Natural killer cell (primary cell): Measurements from ENCODE around the gene PTH1R. TPM values are rescaled to one million over a fixed set of nuclear protein-coding genes. Genes with fewer than 3 reads are reported as not detected.
A peak's percentile ranks its signal among the peaks of the same experiment; 100 is the strongest.

ENCODE experiments used
- ATAC-seq, 3 donors: fragments of 150-1000 bp in 2 of 3; fragments of 200-7000 bp in 1 of 3; cut with Tn5 transposase; 1 replicate in 1 of 3; 2 replicates in 2 of 3; pipeline ENCODE4 v1.10.0; 2021; ENCODE audit warnings: mild to moderate bottlenecking in 2 of 3, moderate library complexity in 2 of 3
- DNase-seq, 2 donors: peaks; one replicate each; pipeline versions ENCODE4 v3.0.0 to v3.0.0-alpha.2; 2013 to 2021; ENCODE audit warnings: mixed read lengths in 1 of 2
- H3K27ac ChIP-seq: one replicate; pipeline ENCODE4 v1.5.1; 2013; ENCODE audit warnings: mild to moderate bottlenecking, low read length
- H3K27me3 ChIP-seq: one replicate; pipeline ENCODE4 v1.6.1; 2013; ENCODE audit warnings: low read length; ENCODE audit not compliant: control insufficient read depth, insufficient read depth
- H3K36me3 ChIP-seq: one replicate; pipeline ENCODE4 v1.6.1; 2013; ENCODE audit warnings: low read length; ENCODE audit not compliant: control insufficient read depth, insufficient read depth
- H3K4me1 ChIP-seq: one replicate; pipeline ENCODE4 v1.6.1; 2013; ENCODE audit warnings: low read length; ENCODE audit not compliant: control insufficient read depth, insufficient read depth
- H3K4me3 ChIP-seq: one replicate; pipeline ENCODE4 v1.5.1; 2013; ENCODE audit warnings: low read length
- H3K9me3 ChIP-seq: one replicate; pipeline ENCODE4 v1.6.1; 2013; ENCODE audit warnings: low read length; ENCODE audit not compliant: control insufficient read depth, insufficient read depth
- H3K27ac Mint-ChIP-seq, 2 donors: one replicate each; pipeline ENCODE4 v1.8.0; 2022; ENCODE audit warnings: mild to moderate bottlenecking in 2 of 2, mixed read lengths in 2 of 2, moderate library complexity in 1 of 2
- H3K27me3 Mint-ChIP-seq, 2 donors: one replicate each; pipeline ENCODE4 v1.8.0; 2022; ENCODE audit warnings: low read depth in 2 of 2, mixed read lengths in 2 of 2
- H3K36me3 Mint-ChIP-seq: one replicate; pipeline ENCODE4 v1.8.0; 2022; ENCODE audit warnings: mixed read lengths
- H3K4me1 Mint-ChIP-seq, 2 donors: one replicate each; pipeline ENCODE4 v1.8.0; 2022; ENCODE audit warnings: mixed read lengths in 2 of 2
- H3K4me3 Mint-ChIP-seq: one replicate; pipeline ENCODE4 v1.8.0; 2022; ENCODE audit warnings: mild to moderate bottlenecking, moderate library complexity, mixed read lengths
- H3K9me3 Mint-ChIP-seq, 2 donors: one replicate each; pipeline ENCODE4 v1.8.0; 2022; ENCODE audit warnings: mixed read lengths in 2 of 2
- CTCF ChIP-seq: fragments of 200-600 bp; IDR thresholded peaks from one replicate; pipeline ENCODE4 v1.8.0; 2022; ENCODE audit warnings: antibody characterized with exemption
- WGBS: methylation state at CpG from one replicate; pipeline ENCODE4 v1.1.7; 2013; ENCODE audit warnings: missing lambda C conversion rate; ENCODE audit not compliant: insufficient coverage; 5-methylcytosine and 5-hydroxymethylcytosine counted together
- intact Hi-C: fragments of 100-400 bp; cut with micrococcal nuclease; formaldehyde crosslinking; loops from one replicate; pipeline ENCODE4 v1.14.2; 2022
- total RNA-seq, 4 donors: library from RNA; stranded (reverse); fragments of 120-200 nt in 1 of 4; gene quantifications; one replicate each; pipeline versions ENCODE4 v1.2.3 to v1.2.4, GENCODE V29; 2013 to 2022

Gene PTH1R
- total RNA-seq, 3 donors from 2014 or later (not counting 1 experiment from before 2014, with no cell fraction given): not detected

GRCh38 chr3:46865546-46865945, 12.0 kb upstream of the PTH1R start:
- no peak overlapping the region for H3K27ac Mint-ChIP-seq

DNA sequence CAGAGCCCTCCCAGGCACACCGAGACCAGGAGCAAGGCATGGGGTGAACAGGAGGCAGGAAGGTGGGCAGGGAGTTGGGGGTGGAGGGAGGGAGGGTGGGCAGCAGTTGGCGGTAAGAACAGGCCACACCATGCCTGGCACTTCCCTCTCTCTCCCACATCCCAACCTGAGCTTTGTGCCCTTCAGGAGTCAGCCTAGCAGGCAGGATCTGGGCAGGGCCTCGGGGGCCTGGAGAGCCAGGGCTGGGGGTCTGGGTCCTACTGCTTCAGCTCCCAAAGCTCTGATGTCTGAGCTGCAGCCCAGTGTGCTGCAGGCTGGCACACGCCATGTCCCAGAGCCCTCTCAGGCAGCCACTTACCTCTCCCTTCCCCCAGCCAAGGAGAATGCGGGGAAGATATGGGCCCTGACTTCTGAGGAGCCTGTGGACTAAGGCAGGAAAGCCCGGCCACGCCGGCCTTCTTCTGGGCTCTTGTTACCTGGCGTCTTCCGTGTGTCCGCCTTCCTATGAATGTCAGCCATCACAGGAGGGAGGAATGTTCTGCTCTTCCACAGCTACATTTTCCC, 11.4 kb upstream of the PTH1R start:
- Mint-ChIP-seq H3K36me3 (no peaks in the 10 kb centered on the region), H3K4me3 (no peak overlapping the region), H3K9me3 (no peaks in the 10 kb centered on the region), H3K27me3 (no peaks in the 10 kb centered on the region), H3K4me1 (no peaks in the 10 kb centered on the region), H3K27ac (no peak overlapping the region)
- WGBS: 81% methylated on average over 10 of the region's 11 CpGs
- no peak for ATAC-seq
- TF ChIP-seq CTCF: no peak
- H3K4me1 ChIP-seq: no peaks in the 10 kb centered on the region
- H3K27me3 ChIP-seq: no peaks in the 10 kb centered on the region
- DNase-seq: no peak
- H3K9me3 ChIP-seq: no peaks in the 10 kb centered on the region
- H3K4me3 ChIP-seq: no peak overlapping the region
- intact Hi-C loops: loop anchor here (1.0 kb wide), 2 partner anchors 29 to 43 kb away; no protein-coding TSS in a partner anchor
- no peak overlapping the region for H3K27ac ChIP-seq
- H3K36me3 ChIP-seq: no peaks in the 10 kb centered on the region

More at GRCh38 chr3:46865546-46865945, 12.0 kb upstream of the PTH1R start:
- no peaks in the 10 kb centered on the region for H3K9me3 ChIP-seq
- no peaks in the 10 kb centered on the region for H3K9me3 Mint-ChIP-seq
- no peaks in the 10 kb centered on the region for H3K36me3 ChIP-seq
- H3K4me3 ChIP-seq: no peak overlapping the region
- H3K4me3 Mint-ChIP-seq: no peak overlapping the region
- H3K27me3 ChIP-seq: no peaks in the 10 kb centered on the region
- H3K4me1 Mint-ChIP-seq: no peaks in the 10 kb centered on the region
- H3K4me1 ChIP-seq: no peaks in the 10 kb centered on the region
- ATAC-seq: no peak
- H3K27me3 Mint-ChIP-seq: no peaks in the 10 kb centered on the region
- TF ChIP-seq CTCF: no peak
- intact Hi-C loops: loop anchor here (2.0 kb wide), 1 partner anchor 459 kb away; no protein-coding TSS in a partner anchor
- H3K27ac ChIP-seq: no peak overlapping the region
- WGBS: 59% methylated on average over 2 of the region's 2 CpGs
- no peak for DNase-seq
- no peaks in the 10 kb centered on the region for H3K36me3 Mint-ChIP-seq

- Mint-ChIP-seq H3K27ac (no peak overlapping the region), H3K27me3 (no peaks in the 10 kb centered on the region), H3K9me3 (no peaks in the 10 kb centered on the region), H3K4me1 (no peaks in the 10 kb centered on the region), H3K36me3 (no peaks in the 10 kb centered on the region), H3K4me3 (no peak overlapping the region)
- DNase-seq (peak; percentile 81 to 86), ATAC-seq (peak; percentile 62 to 86 (median 86))
- no peak overlapping the region for H3K27ac ChIP-seq
- no peak overlapping the region for H3K4me3 ChIP-seq
- intact Hi-C loops: loop anchor here (1.0 kb wide), 2 partner anchors 28 to 42 kb away; no protein-coding TSS in a partner anchor
- no peaks in the 10 kb centered on the region for H3K4me1 ChIP-seq
- peak; percentile 83 for TF ChIP-seq CTCF
- H3K36me3 ChIP-seq: no peaks in the 10 kb centered on the region
- H3K9me3 ChIP-seq: no peaks in the 10 kb centered on the region
- 40% methylated on average over 15 of the region's 15 CpGs for WGBS
- no peaks in the 10 kb centered on the region for H3K27me3 ChIP-seq
Observed at GRCh38 chr3:46866720-46867549, 10.6 kb upstream of the PTH1R start.
